K562 (cell line): ENCODE data around the gene SH3BGRL3. TPM values are rescaled to one million over a fixed set of nuclear protein-coding genes. Genes with fewer than 3 reads are reported as not detected.

Experiments
- CHD7 ChIP-seq: fragments of 200-600 bp; sonication (generic); IDR thresholded peaks from one replicate; pipeline ENCODE4 v1.6.1; 2012; ENCODE audit warnings: mild to moderate bottlenecking, low read depth, low read length, inconsistent platforms
- LARP7 ChIP-seq: fragments of 450-650 bp; IDR thresholded peaks from 2 replicates; pipeline ENCODE4 v1.6.1; 2016
- PATZ1 ChIP-seq: fragments of 250-450 bp; sonication (Bioruptor Pico); IDR thresholded peaks from 2 replicates; pipeline ENCODE4 v1.5.0; 2020; ENCODE audit warnings: mild to moderate bottlenecking, borderline replicate concordance
- RBM25 ChIP-seq: fragments of 200-400 bp; formaldehyde crosslinking; IDR thresholded peaks from 2 replicates; pipeline ENCODE4 v1.6.1; 2018; ENCODE audit warnings: low read length, low read depth, moderate library complexity; ENCODE audit not compliant: severe bottlenecking
- TCF7L2 ChIP-seq: fragments of 150-350 bp; IDR thresholded peaks from 2 replicates; pipeline ENCODE4 v1.6.1; 2016; ENCODE audit warnings: low read depth, mild to moderate bottlenecking, low read length, moderate library complexity
- ZNF518B ChIP-seq: fragments of 250-450 bp; sonication (Bioruptor Pico); IDR thresholded peaks from 2 replicates; pipeline ENCODE4 v1.5.0; 2021; ENCODE audit warnings: mild to moderate bottlenecking, moderate library complexity
- polyA plus RNA-seq, 8 experiments: library from polyadenylated mRNA; depleted of rRNA in 4 of 8; stranded (reverse) in 5 of 8; unstranded in 3 of 8; fragments of >200 nt; fragmentation: Nextera tagmentation in 2 of 8; fragmentation: Illumina TruSeq in 1 of 8; extraction: Ambion mirVana in 2 of 8; extraction: Trizol in 1 of 8; gene quantifications; 2 replicates each; pipeline versions ENCODE4 v1.2.1 to v1.2.3, GENCODE V29; 2011 to 2014; ENCODE audit warnings: inconsistent platforms in 1 of 8, missing spikeins in 1 of 8
- total RNA-seq, 7 experiments: library from RNA; depleted of rRNA in 6 of 7; stranded (reverse); fragments of >200 nt in 6 of 7; fragmentation: Illumina TruSeq in 2 of 7; extraction: Trizol in 2 of 7; gene quantifications; 2 replicates each; pipeline versions ENCODE4 v1.2.1 to v1.2.3, GENCODE V29; 2011 to 2021; ENCODE audit warnings: low replicate concordance in 1 of 7

Gene SH3BGRL3
- total and polyA plus RNA-seq, 9 of the 15 experiments (the other 6 are each of a cell fraction or from before 2014, with no cell fraction given): 30.3 to 140 (median 54.2) TPM

- TF ChIP-seq CHD7: no peak
- no peak for TF ChIP-seq RBM25
- TF ChIP-seq LARP7: no peak
- TF ChIP-seq TCF7L2: no peak
- TF ChIP-seq PATZ1 (CRISPR knock-in tag): no peak
- TF ChIP-seq ZNF518B (CRISPR knock-in tag): no peak
Measured at GRCh38 chr1:26306290-26307229, 26.7 kb downstream of the SH3BGRL3 start, which contains the start of gene UBXN11 (continued).
